ENCODE data around the gene TMEM185A. TPM values are rescaled to one million over a fixed set of nuclear protein-coding genes. Genes with fewer than 3 reads are reported as not detected.
"Not testable (repeated sequence)": the region's sequence is repeated elsewhere in the genome, so short reads cannot be mapped to it uniquely, and the experiment has no call there.

TMEM185A gene
- total RNA-seq, 6 donors from 2014 or later = 9.4 to 26.0 (median 17.2) TPM

DNA sequence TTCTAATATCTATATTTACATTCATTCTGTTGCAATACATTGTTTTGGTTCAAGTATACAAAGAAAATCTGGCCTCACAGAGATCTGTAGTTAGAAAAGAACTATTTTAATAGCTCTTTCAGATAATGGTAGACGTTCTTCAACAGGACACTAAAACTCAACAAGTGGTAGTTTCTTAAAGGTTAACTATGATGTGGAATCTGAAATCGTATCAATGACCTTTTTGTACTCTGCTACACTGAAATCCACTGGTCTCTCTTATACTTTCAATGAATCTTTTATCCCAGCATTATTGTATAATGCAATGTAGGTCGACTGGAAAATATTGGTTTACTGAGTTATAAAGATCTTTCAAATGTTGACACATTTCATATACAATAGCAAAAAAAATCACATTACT lies 12.7 kb downstream of the TMEM185A start:
- no peak overlapping the region for H3K27ac ChIP-seq
- H3K9me3 ChIP-seq = no peaks in the 10 kb centered on the region
- H3K36me3 ChIP-seq = no peaks in the 10 kb centered on the region
- H3K27me3 ChIP-seq = no peaks in the 10 kb centered on the region
- DNase-seq = no peak
- WGBS, 2 donors = 63 to 92% methylated on average over 3 of the region's 3 CpGs
- no peak for TF ChIP-seq POLR2A (IDR thresholded peaks at IDR 0.05)
- no peak for TF ChIP-seq EP300 (IDR thresholded peaks at IDR 0.05)
- TF ChIP-seq POLR2AphosphoS5 (IDR thresholded peaks at IDR 0.05) = no peak
- no peaks in the 10 kb centered on the region for H3K4me1 ChIP-seq
- ATAC-seq (ENCODE audit: low FRiP score in 2 of 2) = no peak
- H3K4me3 ChIP-seq = no peak overlapping the region

- Histone ChIP-seq H3K36me3 (peaks cover 0 to 10% (median 0%) of the 10 kb centered on the region in 4 donors), H3K4me1 (no peaks in the 10 kb centered on the region), H3K27me3 (no peaks in the 10 kb centered on the region), H3K9me3 (no peaks in the 10 kb centered on the region), H3K27ac (no peak overlapping the region), H3K4me3 (no peak overlapping the region)
- ATAC-seq (ENCODE audit: low FRiP score in 2 of 2) (no peak), DNase-seq (no peak)
- TF ChIP-seq POLR2AphosphoS5 (IDR thresholded peaks at IDR 0.05) = no peak
- no peak for TF ChIP-seq EP300 (IDR thresholded peaks at IDR 0.05)
- TF ChIP-seq POLR2A (IDR thresholded peaks at IDR 0.05) = no peak
- TF ChIP-seq CTCF (IDR thresholded peaks at IDR 0.05) = no peak
- 58 to 67% methylated on average over 1 of the region's 1 CpG for WGBS, 2 donors
Measured at GRCh38 chrX:149611623-149612175, 19.9 kb downstream of the TMEM185A start.

DNA sequence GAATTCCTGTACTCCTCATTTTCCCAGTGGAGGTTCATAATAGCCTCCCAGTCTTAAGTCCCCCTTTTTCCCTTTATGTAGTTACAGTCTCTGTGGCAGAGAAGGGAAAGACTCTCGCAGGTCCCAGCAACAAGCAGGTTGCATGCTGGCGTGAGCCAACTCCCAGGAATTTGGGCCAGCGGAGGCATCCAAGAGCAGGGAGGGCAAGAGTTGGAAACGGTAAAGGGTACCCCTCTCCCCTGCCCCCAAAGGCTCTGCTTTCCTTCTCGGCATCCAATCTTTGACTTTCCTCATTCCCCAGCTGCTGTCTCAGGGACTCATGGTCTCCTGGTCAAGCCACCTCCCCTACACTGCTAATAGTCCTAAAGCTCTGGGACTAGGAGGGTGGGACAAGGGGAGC lies 21.1 kb downstream of the TMEM185A start:
- no peaks in the 10 kb centered on the region for H3K4me1 ChIP-seq
- no peak for DNase-seq
- H3K27ac ChIP-seq = no peak overlapping the region
- H3K27me3 ChIP-seq = no peaks in the 10 kb centered on the region
- ATAC-seq (ENCODE audit: low FRiP score in 2 of 2) = no peak
- H3K36me3 ChIP-seq = peaks cover 0 to 10% (median 0%) of the 10 kb centered on the region in 4 donors
- 80 to 90% methylated on average over 4 to 5 of the region's 5 CpGs for WGBS, 2 donors
- no peak overlapping the region for H3K4me3 ChIP-seq
- no peaks in the 10 kb centered on the region for H3K9me3 ChIP-seq
- TF ChIP-seq POLR2AphosphoS5 (IDR thresholded peaks at IDR 0.05) (no peak), CTCF (IDR thresholded peaks at IDR 0.05) (no peak), POLR2A (IDR thresholded peaks at IDR 0.05) (no peak), EP300 (IDR thresholded peaks at IDR 0.05) (no peak)

DNA sequence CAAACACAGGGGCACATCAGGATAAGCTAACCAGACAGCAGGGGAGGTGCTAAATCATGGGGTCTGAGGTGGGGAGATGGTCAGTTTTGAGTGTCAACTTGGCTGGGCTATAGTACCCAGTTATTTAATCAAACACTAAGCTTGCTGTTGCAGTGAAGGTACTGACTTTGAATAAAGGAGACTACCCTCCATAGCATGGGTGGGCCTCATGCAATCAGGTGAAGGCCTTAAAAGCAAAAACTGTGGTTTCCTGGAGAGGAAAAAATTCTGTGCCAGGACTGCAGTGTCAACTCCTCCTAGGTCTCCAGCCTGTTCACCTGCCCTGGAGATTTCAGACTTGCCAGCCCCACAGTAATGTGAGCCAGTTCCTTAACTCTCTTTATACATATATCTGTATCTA lies 23.9 kb downstream of the TMEM185A start:
- H3K4me1 ChIP-seq = no peaks in the 10 kb centered on the region
- H3K36me3 ChIP-seq = peaks cover 0 to 16% (median 0%) of the 10 kb centered on the region in 4 donors
- ATAC-seq (ENCODE audit: low FRiP score in 2 of 2) (no peak), DNase-seq (no peak)
- TF ChIP-seq POLR2A (IDR thresholded peaks at IDR 0.05) (no peak), CTCF (IDR thresholded peaks at IDR 0.05) (no peak), EP300 (IDR thresholded peaks at IDR 0.05) (no peak), POLR2AphosphoS5 (IDR thresholded peaks at IDR 0.05) (no peak)
- H3K9me3 ChIP-seq = no peaks in the 10 kb centered on the region
- no peaks in the 10 kb centered on the region for H3K27me3 ChIP-seq
- no peak overlapping the region for H3K27ac ChIP-seq
- H3K4me3 ChIP-seq = no peak overlapping the region

GRCh38 chrX:149605248-149605885 lies 26.2 kb downstream of the TMEM185A start:
- H3K27me3 ChIP-seq; ATAC-seq (ENCODE audit: low FRiP score in 2 of 2): not testable (repeated sequence)
- WGBS, 2 donors = 83 to 95% methylated on average over 7 of the region's 7 CpGs

GRCh38 chrX:149598603-149599002 lies 33.0 kb downstream of the TMEM185A start:
- not testable (repeated sequence) for H3K4me1 ChIP-seq; H3K27me3 ChIP-seq; H3K4me3 ChIP-seq; H3K27ac ChIP-seq; H3K9me3 ChIP-seq; DNase-seq; H3K36me3 ChIP-seq; ATAC-seq (ENCODE audit: low FRiP score in 2 of 2)
- no CpG with 5 or more reads among the region's 11 CpGs for WGBS, 2 donors

More at GRCh38 chrX:149605248-149605885, 26.2 kb downstream of the TMEM185A start:
- H3K36me3 ChIP-seq = peaks cover 0 to 17% (median 0%) of the 10 kb centered on the region in 4 donors
- DNase-seq, H3K4me3 ChIP-seq, H3K4me1 ChIP-seq, H3K9me3 ChIP-seq, H3K27ac ChIP-seq: not testable (repeated sequence)

DNA sequence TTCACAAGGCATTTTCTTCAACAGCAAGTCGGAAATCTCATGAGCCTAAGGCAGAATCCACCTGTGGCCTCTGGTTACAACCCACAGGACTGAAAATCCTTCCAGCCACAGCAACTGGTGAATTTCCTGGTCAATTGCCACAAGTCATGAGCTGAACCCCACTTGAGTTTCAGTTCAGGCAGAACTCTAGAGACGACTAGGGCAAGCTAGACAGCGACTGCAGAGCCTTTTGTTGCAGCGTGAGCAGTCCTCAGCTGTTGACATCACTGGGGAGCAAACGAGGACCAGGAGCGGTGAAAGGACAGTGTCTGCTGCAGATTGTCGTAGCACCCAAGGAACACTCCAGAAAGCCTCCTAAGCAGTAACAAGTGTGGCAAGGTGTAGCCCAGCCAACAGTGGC lies 35.6 kb downstream of the TMEM185A start:
- H3K4me1 ChIP-seq; H3K27ac ChIP-seq; ATAC-seq (ENCODE audit: low FRiP score in 2 of 2); H3K27me3 ChIP-seq; H3K36me3 ChIP-seq; H3K4me3 ChIP-seq; DNase-seq; H3K9me3 ChIP-seq: not testable (repeated sequence)
- WGBS, 2 donors = no CpG with 5 or more reads among the region's 7 CpGs

GRCh38 chrX:149595214-149595613 lies 36.4 kb downstream of the TMEM185A start, which contains the start of gene HSFX2:
Gene HSFX2 (minus strand): TSS chrX:149595314. CDS start chrX:149594700, 614 bp downstream.
- H3K9me3 ChIP-seq; H3K36me3 ChIP-seq; H3K4me3 ChIP-seq; H3K27ac ChIP-seq; H3K27me3 ChIP-seq; ATAC-seq (ENCODE audit: low FRiP score in 2 of 2); DNase-seq; H3K4me1 ChIP-seq: not testable (repeated sequence)
- WGBS, 2 donors = no CpG with 5 or more reads among the region's 17 CpGs

DNA sequence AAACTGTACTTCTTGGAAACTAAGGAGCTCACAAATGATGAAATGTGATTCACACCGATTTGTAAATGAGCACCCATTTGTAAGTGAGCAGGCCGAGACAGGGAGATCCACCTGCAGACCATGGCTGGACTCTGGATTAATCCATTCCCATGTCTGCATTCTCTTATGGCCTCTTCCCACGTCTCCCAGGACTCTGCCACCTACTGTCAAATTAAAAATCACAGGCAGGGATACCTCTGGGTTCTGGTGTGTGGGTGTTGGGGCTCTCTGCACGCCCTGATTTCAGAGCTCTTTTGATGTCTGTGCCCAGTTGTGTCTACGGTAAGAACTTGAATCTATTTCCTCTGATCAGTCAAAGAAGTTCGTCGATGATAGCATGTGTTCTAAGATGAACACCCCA lies 40.6 kb downstream of the TMEM185A start:
- not testable (repeated sequence) for H3K27me3 ChIP-seq; H3K36me3 ChIP-seq; ATAC-seq (ENCODE audit: low FRiP score in 2 of 2); DNase-seq; H3K9me3 ChIP-seq; H3K27ac ChIP-seq; H3K4me1 ChIP-seq; H3K4me3 ChIP-seq
- WGBS, 2 donors = no CpG with 5 or more reads among the region's 7 CpGs
